GM12864 (cell line): ENCODE data around the gene MMP15.
"Not testable (repeated sequence)": the region's sequence is repeated elsewhere in the genome, so short reads cannot be mapped to it uniquely, and the experiment has no call there.

Experiments used
- DNase-seq: peaks from one replicate; pipeline ENCODE4 v3.0.0-alpha.2; 2011; ENCODE audit warnings: low read depth
- H3K4me3 ChIP-seq: 2 replicates; pipeline ENCODE4 v1.5.1; 2011; ENCODE audit warnings: mild to moderate bottlenecking, low read depth, low read length, control low read depth
- TF ChIP-seq, protein P1 (sequence below): IDR thresholded peaks from 2 replicates; pipeline ENCODE4 v1.5.1; 2011; ENCODE audit warnings: low read depth, mild to moderate bottlenecking, moderate library complexity, low read length, control low read depth, inconsistent platforms; ENCODE audit errors: missing control alignments

The MMP15 gene

DNA sequence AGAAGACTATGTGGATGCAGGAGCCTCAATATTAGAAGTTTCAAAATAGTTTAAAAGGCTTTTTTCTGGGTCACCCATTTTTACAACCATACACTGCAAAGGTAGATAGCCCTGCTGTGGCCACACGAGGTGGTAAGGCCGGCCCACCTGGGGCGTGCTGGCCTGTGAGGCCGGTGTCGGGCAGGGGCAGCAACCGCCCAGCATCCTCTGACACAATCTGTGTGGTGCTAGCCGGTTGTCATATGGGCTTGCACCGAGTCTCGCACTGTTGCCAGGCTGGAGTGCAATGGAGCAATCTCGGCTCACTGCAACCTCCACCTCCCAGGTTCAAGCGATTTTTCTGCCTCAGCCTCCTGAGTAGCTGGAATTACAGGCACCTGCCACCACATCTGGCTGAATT is 59.6 kb downstream of the MMP15 start:
- H3K4me3 ChIP-seq = no peak overlapping the region
- no peak for DNase-seq
- TF ChIP-seq, protein P1, sequence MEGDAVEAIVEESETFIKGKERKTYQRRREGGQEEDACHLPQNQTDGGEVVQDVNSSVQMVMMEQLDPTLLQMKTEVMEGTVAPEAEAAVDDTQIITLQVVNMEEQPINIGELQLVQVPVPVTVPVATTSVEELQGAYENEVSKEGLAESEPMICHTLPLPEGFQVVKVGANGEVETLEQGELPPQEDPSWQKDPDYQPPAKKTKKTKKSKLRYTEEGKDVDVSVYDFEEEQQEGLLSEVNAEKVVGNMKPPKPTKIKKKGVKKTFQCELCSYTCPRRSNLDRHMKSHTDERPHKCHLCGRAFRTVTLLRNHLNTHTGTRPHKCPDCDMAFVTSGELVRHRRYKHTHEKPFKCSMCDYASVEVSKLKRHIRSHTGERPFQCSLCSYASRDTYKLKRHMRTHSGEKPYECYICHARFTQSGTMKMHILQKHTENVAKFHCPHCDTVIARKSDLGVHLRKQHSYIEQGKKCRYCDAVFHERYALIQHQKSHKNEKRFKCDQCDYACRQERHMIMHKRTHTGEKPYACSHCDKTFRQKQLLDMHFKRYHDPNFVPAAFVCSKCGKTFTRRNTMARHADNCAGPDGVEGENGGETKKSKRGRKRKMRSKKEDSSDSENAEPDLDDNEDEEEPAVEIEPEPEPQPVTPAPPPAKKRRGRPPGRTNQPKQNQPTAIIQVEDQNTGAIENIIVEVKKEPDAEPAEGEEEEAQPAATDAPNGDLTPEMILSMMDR = no peak

GRCh38 chr16:58085584-58086251 is 60.2 kb downstream of the MMP15 start:
- DNase-seq = no peak
- no peak overlapping the region for H3K4me3 ChIP-seq
- TF ChIP-seq, protein P1 = no peak

DNA sequence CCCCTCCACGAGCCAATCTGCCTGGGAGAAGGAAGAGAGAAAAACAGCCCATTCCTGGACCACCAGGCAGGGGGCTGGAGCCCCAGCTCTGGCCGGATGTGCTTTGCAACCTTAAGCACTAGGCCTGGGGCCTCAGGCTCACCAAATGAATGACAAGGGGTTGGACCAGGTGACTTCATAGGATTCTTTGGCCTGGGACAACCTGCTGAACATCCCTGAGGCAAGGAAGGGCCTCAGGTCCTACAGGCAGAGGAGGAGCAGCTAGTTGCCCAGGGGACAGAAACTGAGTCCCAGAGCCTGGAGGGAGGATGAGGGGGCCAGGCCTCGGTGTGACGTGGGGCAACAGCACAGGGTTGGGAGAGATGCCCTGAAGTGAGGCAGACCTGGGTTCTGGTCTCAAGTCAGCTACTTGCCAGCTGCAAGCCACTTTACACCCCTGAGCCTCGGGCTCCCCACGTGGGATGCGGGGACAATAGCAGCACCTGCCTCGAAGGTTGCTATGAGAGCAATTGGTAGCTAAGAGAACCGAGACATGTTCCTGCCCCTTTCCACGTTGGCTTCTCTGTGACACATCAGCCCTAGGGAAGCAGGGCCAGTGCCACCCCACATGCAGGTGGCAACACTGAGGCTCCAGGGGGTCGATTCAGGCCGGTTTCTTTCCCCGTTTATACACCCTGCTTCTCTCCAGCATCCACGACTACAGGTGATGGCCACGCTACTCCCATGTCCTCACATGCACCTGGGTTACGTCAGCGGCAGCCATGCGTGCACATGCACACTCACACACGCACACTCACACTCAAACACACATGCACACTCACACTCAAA is 61.0 kb downstream of the MMP15 start:
- TF ChIP-seq, protein P1 = no peak
- no peak overlapping the region for H3K4me3 ChIP-seq
- no peak for DNase-seq

GRCh38 chr16:58087209-58087913 is 61.8 kb downstream of the MMP15 start:
- no peak for DNase-seq
- TF ChIP-seq, protein P1 = no peak
- no peak overlapping the region for H3K4me3 ChIP-seq

DNA sequence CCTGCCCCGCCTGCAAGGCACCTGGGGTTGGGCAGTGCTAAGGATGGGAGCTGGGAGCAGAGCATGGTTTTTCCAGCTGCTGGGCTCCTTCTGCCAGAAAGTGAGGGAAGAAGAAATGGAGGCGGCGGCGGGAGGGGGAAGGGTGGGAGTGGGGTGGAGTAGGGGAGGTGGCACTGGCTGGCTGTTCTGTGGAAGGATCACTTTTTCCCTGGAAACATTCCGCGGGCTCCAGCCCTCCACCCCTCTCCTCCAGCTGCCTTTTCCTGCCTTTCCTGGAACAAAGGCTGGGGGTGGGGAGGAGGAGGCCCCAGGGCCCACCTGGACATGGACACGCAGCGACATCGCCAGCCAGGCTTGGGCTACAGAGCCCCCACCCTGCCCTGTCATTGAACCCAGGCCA is 62.5 kb downstream of the MMP15 start:
- TF ChIP-seq, protein P1 = no peak
- DNase-seq = no peak
- no peak overlapping the region for H3K4me3 ChIP-seq

GRCh38 chr16:58090396-58090795 is 64.8 kb downstream of the MMP15 start:
- not testable (repeated sequence) for H3K4me3 ChIP-seq, DNase-seq

DNA sequence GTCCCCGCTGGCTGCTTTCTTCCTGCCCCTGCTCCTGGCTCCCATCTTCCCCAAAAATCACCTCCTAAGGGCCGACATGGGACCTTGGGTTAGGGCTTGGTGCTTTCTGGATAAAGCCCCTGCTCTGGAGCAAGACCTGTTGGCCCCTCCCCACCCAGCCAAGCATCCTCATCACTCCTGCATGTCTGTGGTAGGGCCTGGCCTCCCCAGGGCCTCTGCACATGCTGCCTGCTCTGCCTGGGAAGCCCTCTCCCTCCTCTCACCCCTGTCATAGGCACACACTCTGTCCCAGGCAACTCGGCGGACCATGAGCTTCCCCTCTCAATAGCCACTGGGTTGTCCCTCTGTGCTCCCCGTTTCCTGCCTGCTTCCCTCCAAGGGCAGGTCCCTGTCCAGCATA is 68.5 kb downstream of the MMP15 start:
- TF ChIP-seq, protein P1 = no peak
- no peak overlapping the region for H3K4me3 ChIP-seq
- no peak for DNase-seq
